K562 (cell line): Measurements from ENCODE around the gene CDCA7L.

ENCODE experiments used
- BMI1 ChIP-seq: fragments of 150-350 bp; IDR thresholded peaks from 2 replicates; pipeline ENCODE4 v1.6.1; 2014; ENCODE audit warnings: low read length
- GATAD2B ChIP-seq: fragments of 450-650 bp; IDR thresholded peaks from 2 replicates; pipeline ENCODE4 v1.6.1; 2017; ENCODE audit warnings: mild to moderate bottlenecking, borderline replicate concordance
- MBD2 ChIP-seq: sonication (generic); IDR thresholded peaks from 2 replicates; pipeline ENCODE4 v1.6.1; 2016; ENCODE audit warnings: low read depth, borderline replicate concordance
- NRF1 ChIP-seq, 2 experiments: fragments of 450-650 bp; IDR thresholded peaks in 1 of 2; conservative IDR thresholded peaks in 1 of 2; 2 replicates each; pipeline ENCODE4 v1.6.1; 2014; ENCODE audit warnings: mild to moderate bottlenecking in 2 of 2
- POLR2A ChIP-seq: fragments of 450-650 bp; conservative IDR thresholded peaks from 2 replicates; pipeline ENCODE4 v1.6.1; 2016
- SMARCA4 ChIP-seq: fragments of 450-650 bp; IDR thresholded peaks from 2 replicates; pipeline ENCODE4 v1.6.1; 2016
- SMC3 ChIP-seq: conservative IDR thresholded peaks from 2 replicates; pipeline ENCODE4 v1.6.1; 2011; ENCODE audit warnings: low read depth, low read length, improper control_type of control experiment; ENCODE audit not compliant: insufficient read depth
- XRCC3 ChIP-seq: fragments of 450-650 bp; IDR thresholded peaks from 2 replicates; pipeline ENCODE4 v1.6.1; 2017; ENCODE audit warnings: mild to moderate bottlenecking, moderate library complexity
- ZFX ChIP-seq: sonication (generic); formaldehyde crosslinking; IDR thresholded peaks from 2 replicates; pipeline ENCODE4 v1.8.0; 2022; ENCODE audit warnings: mild to moderate bottlenecking, missing genetic modification reagents, moderate library complexity
- ZNF146 ChIP-seq: IDR thresholded peaks from one replicate; pipeline ENCODE4 v1.6.1; 2018; ENCODE audit warnings: missing compliant biosample characterization; ENCODE audit not compliant: unreplicated experiment
- TF ChIP-seq, protein P1 (sequence below), 3 experiments: IDR thresholded peaks in 2 of 3; conservative IDR thresholded peaks in 1 of 3; 2 replicates each; pipeline ENCODE4 v1.5.1; 2011 to 2012; ENCODE audit warnings: low read length in 3 of 3, mild to moderate bottlenecking in 3 of 3, control low read depth in 2 of 3, improper control_type of control experiment in 1 of 3, inconsistent platforms in 1 of 3, low read depth in 1 of 3, mixed read lengths in 1 of 3, moderate library complexity in 1 of 3; ENCODE audit not compliant: insufficient read depth in 2 of 3
- TF ChIP-seq, protein P2 (sequence below): sonication (generic); formaldehyde crosslinking; IDR thresholded peaks from 2 replicates; pipeline ENCODE4 v1.5.0; 2020; ENCODE audit warnings: missing genetic modification reagents

DNA sequence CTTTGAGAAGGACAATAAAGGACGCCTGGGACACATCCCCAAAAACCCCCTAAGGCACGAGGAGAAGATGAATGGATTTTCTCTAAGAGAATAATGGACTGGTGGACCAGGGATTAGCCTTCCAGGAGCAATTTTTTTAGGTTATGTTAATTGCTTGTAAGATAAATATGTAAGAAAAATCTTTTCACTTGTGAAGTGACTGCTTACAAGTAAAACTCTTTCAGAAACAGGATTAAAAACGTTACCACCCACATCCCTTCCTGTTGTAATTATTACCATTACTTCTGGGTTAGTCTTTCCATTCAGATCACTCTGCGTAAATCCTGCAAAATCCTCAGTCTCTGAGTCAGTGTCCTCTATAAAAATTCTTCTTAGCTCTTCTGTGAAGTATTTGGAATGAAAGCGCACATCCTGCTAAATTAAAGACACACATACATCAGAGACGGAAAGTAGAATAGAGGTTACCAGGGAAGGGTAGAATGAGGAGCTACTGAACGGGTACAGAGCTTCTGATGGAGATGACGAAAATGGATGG is 34.3 kb downstream of the CDCA7L start:
- TF ChIP-seq, protein P1, sequence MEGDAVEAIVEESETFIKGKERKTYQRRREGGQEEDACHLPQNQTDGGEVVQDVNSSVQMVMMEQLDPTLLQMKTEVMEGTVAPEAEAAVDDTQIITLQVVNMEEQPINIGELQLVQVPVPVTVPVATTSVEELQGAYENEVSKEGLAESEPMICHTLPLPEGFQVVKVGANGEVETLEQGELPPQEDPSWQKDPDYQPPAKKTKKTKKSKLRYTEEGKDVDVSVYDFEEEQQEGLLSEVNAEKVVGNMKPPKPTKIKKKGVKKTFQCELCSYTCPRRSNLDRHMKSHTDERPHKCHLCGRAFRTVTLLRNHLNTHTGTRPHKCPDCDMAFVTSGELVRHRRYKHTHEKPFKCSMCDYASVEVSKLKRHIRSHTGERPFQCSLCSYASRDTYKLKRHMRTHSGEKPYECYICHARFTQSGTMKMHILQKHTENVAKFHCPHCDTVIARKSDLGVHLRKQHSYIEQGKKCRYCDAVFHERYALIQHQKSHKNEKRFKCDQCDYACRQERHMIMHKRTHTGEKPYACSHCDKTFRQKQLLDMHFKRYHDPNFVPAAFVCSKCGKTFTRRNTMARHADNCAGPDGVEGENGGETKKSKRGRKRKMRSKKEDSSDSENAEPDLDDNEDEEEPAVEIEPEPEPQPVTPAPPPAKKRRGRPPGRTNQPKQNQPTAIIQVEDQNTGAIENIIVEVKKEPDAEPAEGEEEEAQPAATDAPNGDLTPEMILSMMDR (IDR thresholded peaks at IDR 0.05 in 2 of 3, conservative IDR thresholded peaks at IDR 0.05 in 1 of 3; ENCODE audit: insufficient read depth in 2 of 3, low read depth in 1 of 3, low read length in 3 of 3), result no peak
- TF ChIP-seq NRF1 (conservative IDR thresholded peaks at IDR 0.05 in 1 of 2, IDR thresholded peaks at IDR 0.05 in 1 of 2) (no peak), MBD2 (no peak), ZFX (no peak), POLR2A (no peak), SMC3 (no peak), GATAD2B (no peak), SMARCA4 (no peak), XRCC3 (no peak), ZNF146 (CRISPR knock-in tag) (no peak), BMI1 (no peak)
- TF ChIP-seq, protein P2, sequence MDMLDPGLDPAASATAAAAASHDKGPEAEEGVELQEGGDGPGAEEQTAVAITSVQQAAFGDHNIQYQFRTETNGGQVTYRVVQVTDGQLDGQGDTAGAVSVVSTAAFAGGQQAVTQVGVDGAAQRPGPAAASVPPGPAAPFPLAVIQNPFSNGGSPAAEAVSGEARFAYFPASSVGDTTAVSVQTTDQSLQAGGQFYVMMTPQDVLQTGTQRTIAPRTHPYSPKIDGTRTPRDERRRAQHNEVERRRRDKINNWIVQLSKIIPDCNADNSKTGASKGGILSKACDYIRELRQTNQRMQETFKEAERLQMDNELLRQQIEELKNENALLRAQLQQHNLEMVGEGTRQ (CRISPR knock-in tag), result no peak
